Prostate gland (tissue), 2 donors: ENCODE data around the gene FYB2.

Source experiments
- CTCF ChIP-seq, 4 experiments: fragments of 200-600 bp in 2 of 4; fragments of 450-650 bp in 2 of 4; sonication (generic) in 2 of 4; IDR thresholded peaks; 1 replicate in 3 of 4; 2 replicates in 1 of 4; pipeline ENCODE4 v1.5.1; 2016 to 2019; ENCODE audit warnings: antibody characterized with exemption in 4 of 4, mild to moderate bottlenecking in 2 of 4, moderate library complexity in 2 of 4
- POLR2A ChIP-seq: fragments of 450-650 bp; IDR thresholded peaks from one replicate; pipeline ENCODE4 v1.6.1; 2016; ENCODE audit warnings: antibody characterized with exemption, mild to moderate bottlenecking
- POLR2AphosphoS5 ChIP-seq: sonication (generic); formaldehyde crosslinking; IDR thresholded peaks from one replicate; pipeline ENCODE4 v1.6.1; 2017; ENCODE audit warnings: antibody characterized with exemption

- TF ChIP-seq CTCF (IDR thresholded peaks at IDR 0.05) (no peak), POLR2AphosphoS5 (no peak), POLR2A (no peak)
Observed at GRCh38 chr1:56808410-56808809, 10.8 kb downstream of the FYB2 start.
